ENCODE data around the gene DDX39A. TPM values are rescaled to one million over a fixed set of nuclear protein-coding genes. Genes with fewer than 3 reads are reported as not detected.
A peak's percentile ranks its signal among the peaks of the same experiment; 100 is the strongest.
"Not testable (repeated sequence)": the region's sequence is repeated elsewhere in the genome, so short reads cannot be mapped to it uniquely, and the experiment has no call there.

Gene DDX39A
- total RNA-seq, 3 donors from 2014 or later: 56.9 to 85.5 (median 66.5) TPM

DNA sequence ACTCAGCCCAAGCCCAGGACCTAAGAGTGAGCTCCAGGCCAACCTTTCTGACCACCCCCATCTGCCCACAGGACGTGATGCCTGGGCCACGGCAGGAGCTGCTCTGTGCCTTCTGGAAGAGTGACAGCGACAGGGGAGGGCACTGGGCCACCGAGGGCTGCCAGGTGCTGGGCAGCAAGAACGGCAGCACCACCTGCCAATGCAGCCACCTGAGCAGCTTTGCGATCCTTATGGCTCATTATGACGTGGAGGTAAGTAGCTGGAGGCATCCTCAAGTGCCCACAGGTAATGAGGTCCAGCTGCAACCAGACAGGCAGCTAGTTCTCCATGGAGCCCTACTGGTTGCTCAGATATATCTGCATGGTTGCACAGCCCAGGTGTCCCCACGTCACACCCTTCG, 14.8 kb downstream of the DDX39A start:
- intact Hi-C loops (cut with DNase I, micrococcal nuclease): no loop called here
- ATAC-seq: no peak
- Histone ChIP-seq H3K4me1 (ENCODE audit: low read depth) (peaks cover 25% of the 10 kb centered on the region), H3K36me3 (ENCODE audit: low read depth) (peaks cover 7% of the 10 kb centered on the region), H3K4me3 (no peak overlapping the region), H3K9me3 (no peaks in the 10 kb centered on the region)
- DNase-seq: no peak
- TF ChIP-seq CTCF (IDR thresholded peaks at IDR 0.05): no peak

GRCh38 chr19:14403145-14403930, 15.8 kb downstream of the DDX39A start:
- H3K36me3 ChIP-seq (ENCODE audit: low read depth): not testable (repeated sequence)

GRCh38 chr19:14402332-14403144, 16.6 kb downstream of the DDX39A start:
- TF ChIP-seq CTCF (IDR thresholded peaks at IDR 0.05): no peak
- peak; percentile 27 for ATAC-seq
- Histone ChIP-seq H3K36me3 (ENCODE audit: low read depth) (peaks cover 7% of the 10 kb centered on the region), H3K9me3 (no peaks in the 10 kb centered on the region), H3K4me1 (ENCODE audit: low read depth) (peaks cover 9% of the 10 kb centered on the region), H3K4me3 (no peak overlapping the region)
- intact Hi-C loops (cut with DNase I, micrococcal nuclease): no loop called here
- no peak for DNase-seq

More at GRCh38 chr19:14403145-14403930, 15.8 kb downstream of the DDX39A start:
- H3K4me1 ChIP-seq (ENCODE audit: low read depth): peaks cover 17% of the 10 kb centered on the region
- intact Hi-C loops (cut with DNase I, micrococcal nuclease); DNase-seq; H3K9me3 ChIP-seq; H3K4me3 ChIP-seq; ATAC-seq: not testable (repeated sequence)

GRCh38 chr19:14401468-14402195, 17.5 kb downstream of the DDX39A start:
- no peak for DNase-seq
- H3K4me1 ChIP-seq (ENCODE audit: low read depth): peaks cover 7% of the 10 kb centered on the region
- no peak overlapping the region for H3K4me3 ChIP-seq
- H3K36me3 ChIP-seq (ENCODE audit: low read depth): peaks cover 7% of the 10 kb centered on the region
- intact Hi-C loops (cut with DNase I, micrococcal nuclease): no loop called here
- ATAC-seq: no peak
- H3K9me3 ChIP-seq: no peaks in the 10 kb centered on the region
- TF ChIP-seq CTCF (IDR thresholded peaks at IDR 0.05): no peak

GRCh38 chr19:14400951-14401431, 18.1 kb downstream of the DDX39A start:
- ATAC-seq (no peak), DNase-seq (no peak)
- H3K9me3 ChIP-seq: no peaks in the 10 kb centered on the region
- no peak for TF ChIP-seq CTCF (IDR thresholded peaks at IDR 0.05)
- H3K4me3 ChIP-seq: no peak overlapping the region
- H3K36me3 ChIP-seq (ENCODE audit: low read depth): peaks cover 7% of the 10 kb centered on the region
- peaks cover 2% of the 10 kb centered on the region for H3K4me1 ChIP-seq (ENCODE audit: low read depth)
- intact Hi-C loops (cut with DNase I, micrococcal nuclease): no loop called here

DNA sequence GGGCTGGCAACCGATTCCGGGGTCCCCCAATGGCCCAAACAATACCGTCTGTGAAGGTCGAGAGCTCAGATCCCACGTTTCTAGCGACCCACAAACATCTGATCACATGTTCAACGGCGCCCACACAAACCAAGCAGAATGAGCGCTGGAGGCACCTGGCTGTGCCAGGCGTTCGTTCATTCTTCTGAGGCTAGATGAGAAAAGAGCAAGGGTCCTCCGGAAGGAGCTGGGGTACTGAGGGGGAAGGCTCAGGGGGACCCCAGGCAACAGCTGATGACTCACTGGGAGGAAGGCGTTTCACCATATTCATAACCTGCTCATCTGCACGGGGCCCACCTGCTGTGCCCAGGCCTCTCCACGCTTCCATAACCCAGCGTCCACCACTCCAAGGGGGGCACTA, 22.0 kb downstream of the DDX39A start:
- peaks cover 20% of the 10 kb centered on the region for H3K36me3 ChIP-seq (ENCODE audit: low read depth)
- DNase-seq; H3K4me3 ChIP-seq; ATAC-seq; H3K9me3 ChIP-seq; H3K4me1 ChIP-seq (ENCODE audit: low read depth); intact Hi-C loops (cut with DNase I, micrococcal nuclease): not testable (repeated sequence)

- ATAC-seq; intact Hi-C loops (cut with DNase I, micrococcal nuclease); DNase-seq; H3K4me3 ChIP-seq; H3K4me1 ChIP-seq (ENCODE audit: low read depth); H3K9me3 ChIP-seq: not testable (repeated sequence)
- peaks cover 20% of the 10 kb centered on the region for H3K36me3 ChIP-seq (ENCODE audit: low read depth)
Measured at GRCh38 chr19:14396730-14397129, 22.4 kb downstream of the DDX39A start.

Data from mucosa of descending colon (tissue), 3 donors.